Activated T-cell treated with anti-CD3 and anti-CD28 coated beads, Interleukin-2, amount 50 U/mL, for 4 hours (primary cell): ENCODE data around the gene NMBR. TPM values are rescaled to one million over a fixed set of nuclear protein-coding genes. Genes with fewer than 3 reads are reported as not detected.

Experiments
- total RNA-seq, 3 donors: library from RNA; stranded (reverse); gene quantifications; one replicate each; pipeline ENCODE4 v1.2.1, GENCODE V29; 2021

NMBR gene
- total RNA-seq, 3 donors from 2014 or later: not detected

Other genes with a start within 250 kb of the NMBR start
- gene GJE1, start 14.2 kb downstream of the NMBR start, total RNA-seq: not detected
- 10 to 100 TPM; 63.3 to 69.7 (median 63.3) TPM for gene VTA1, start 141 bp upstream of the NMBR start, total RNA-seq
- gene ADGRG6, start 154.9 kb upstream of the NMBR start, total RNA-seq: under 1 TPM; 0.22 to 0.43 (median 0.37) TPM